Tibial nerve (tissue), 4 donors: ENCODE data around the gene AGXT2. TPM values are rescaled to one million over a fixed set of nuclear protein-coding genes. Genes with fewer than 3 reads are reported as not detected.

Source experiments
- DNase-seq, 2 donors: peaks; one replicate each; pipeline ENCODE4 v3.0.0-alpha.2; 2019; ENCODE audit warnings: low spot score in 2 of 2
- H3K27ac ChIP-seq, 4 donors: fragments of 200-600 bp; sonication (generic) in 3 of 4; one replicate each; pipeline ENCODE4 v1.5.1; 2017 to 2019; ENCODE audit warnings: mild to moderate bottlenecking in 1 of 4
- H3K27me3 ChIP-seq, 2 donors: fragments of 200-600 bp; sonication (generic) in 1 of 2; one replicate each; pipeline versions ENCODE4 v1.5.1 to v1.6.0; 2017 to 2019
- H3K36me3 ChIP-seq, 3 donors: fragments of 200-600 bp; sonication (generic); one replicate each; pipeline ENCODE4 v1.5.1; 2018 to 2019
- H3K4me1 ChIP-seq, 4 donors: fragments of 200-600 bp; sonication (generic) in 3 of 4; one replicate each; pipeline ENCODE4 v1.5.1; 2017 to 2019
- H3K4me3 ChIP-seq, 4 donors: fragments of 200-600 bp; sonication (generic) in 3 of 4; one replicate each; pipeline ENCODE4 v1.5.1; 2017 to 2019; ENCODE audit warnings: mild to moderate bottlenecking in 1 of 4, moderate library complexity in 1 of 4
- H3K9me3 ChIP-seq, 4 donors: fragments of 200-600 bp; sonication (generic) in 3 of 4; one replicate each; pipeline ENCODE4 v1.5.1; 2017 to 2019
- CTCF ChIP-seq, 5 experiments: fragments of 200-600 bp in 3 of 5; fragments of 450-650 bp in 2 of 5; sonication (generic) in 3 of 5; IDR thresholded peaks; one replicate each; pipeline ENCODE4 v1.5.1; 2016 to 2019; ENCODE audit warnings: antibody characterized with exemption in 5 of 5, mild to moderate bottlenecking in 3 of 5, moderate library complexity in 2 of 5
- EP300 ChIP-seq, 2 donors: sonication (generic); formaldehyde crosslinking; IDR thresholded peaks; one replicate each; pipeline ENCODE4 v1.6.1; 2017; ENCODE audit warnings: antibody characterized with exemption in 2 of 2, mild to moderate bottlenecking in 1 of 2
- POLR2A ChIP-seq, 2 donors: fragments of 450-650 bp; IDR thresholded peaks; one replicate each; pipeline ENCODE4 v1.6.1; 2017; ENCODE audit warnings: antibody characterized with exemption in 2 of 2, mild to moderate bottlenecking in 2 of 2, moderate library complexity in 2 of 2
- WGBS, 2 donors: methylation state at CpG; one replicate each; pipeline ENCODE4 v1.1.5; 2018; 5-methylcytosine and 5-hydroxymethylcytosine counted together
- total RNA-seq, 4 donors: library from RNA; depleted of rRNA; stranded (reverse); fragments of >200 nt; gene quantifications; one replicate each; pipeline ENCODE4 v1.1.0, GENCODE V29; 2016

Gene AGXT2
- total RNA-seq, 4 donors from 2014 or later, result not detected

DNA sequence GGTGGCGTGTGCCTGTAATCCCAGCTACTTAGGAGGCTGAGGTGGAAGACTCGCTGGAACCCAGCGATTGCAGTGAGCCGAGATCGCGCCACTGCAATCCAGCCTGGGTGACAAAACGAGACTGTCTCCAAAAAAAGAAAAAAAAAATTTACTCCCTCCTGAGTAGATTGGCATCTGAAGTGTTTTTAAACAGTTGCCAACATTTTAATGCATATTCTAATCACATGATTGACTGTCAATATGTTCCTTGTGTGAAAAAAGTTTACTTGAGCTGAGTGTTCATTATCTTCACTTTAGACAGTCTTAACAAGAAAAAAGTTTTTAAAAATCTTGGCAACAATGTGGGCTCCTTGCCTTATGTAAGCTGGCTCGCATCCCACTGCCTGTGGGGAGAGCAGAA lies 53.8 kb downstream of the AGXT2 start:
- TF ChIP-seq EP300 (IDR thresholded peaks at IDR 0.05) (no peak), CTCF (IDR thresholded peaks at IDR 0.05) (no peak), POLR2A (IDR thresholded peaks at IDR 0.05) (no peak)
- Histone ChIP-seq H3K4me1 (no peaks in the 10 kb centered on the region), H3K27me3 (no peaks in the 10 kb centered on the region), H3K4me3 (no peak overlapping the region), H3K27ac (no peak overlapping the region), H3K36me3 (no peaks in the 10 kb centered on the region), H3K9me3 (no peaks in the 10 kb centered on the region)
- WGBS, 2 donors, result 78 to 84% methylated on average over 8 of the region's 8 CpGs
- DNase-seq, result no peak

GRCh38 chr5:34991486-34992238 lies 56.1 kb downstream of the AGXT2 start:
- 67 to 78% methylated on average over 2 of the region's 2 CpGs for WGBS, 2 donors
- no peak for TF ChIP-seq EP300 (IDR thresholded peaks at IDR 0.05)
- no peak for TF ChIP-seq CTCF (IDR thresholded peaks at IDR 0.05)
- no peak for TF ChIP-seq POLR2A (IDR thresholded peaks at IDR 0.05)
- Histone ChIP-seq H3K27me3 (no peaks in the 10 kb centered on the region), H3K4me1 (no peaks in the 10 kb centered on the region), H3K4me3 (no peak overlapping the region), H3K9me3 (peaks cover 0 to 11% (median 0%) of the 10 kb centered on the region in 4 donors), H3K27ac (no peak overlapping the region), H3K36me3 (no peaks in the 10 kb centered on the region)
- DNase-seq, result no peak

GRCh38 chr5:34986965-34987364 lies 60.8 kb downstream of the AGXT2 start:
- H3K27me3 ChIP-seq, result no peaks in the 10 kb centered on the region
- no peak for TF ChIP-seq POLR2A (IDR thresholded peaks at IDR 0.05)
- TF ChIP-seq CTCF (IDR thresholded peaks at IDR 0.05), result no peak
- TF ChIP-seq EP300 (IDR thresholded peaks at IDR 0.05), result no peak
- peaks cover 0 to 29% (median 0%) of the 10 kb centered on the region in 4 donors for H3K9me3 ChIP-seq
- H3K27ac ChIP-seq, result no peak overlapping the region
- H3K4me3 ChIP-seq, result no peak overlapping the region
- DNase-seq, result no peak
- H3K4me1 ChIP-seq, result no peaks in the 10 kb centered on the region
- H3K36me3 ChIP-seq, result no peaks in the 10 kb centered on the region
- WGBS, 2 donors, result 84 to 93% methylated on average over 1 of the region's 1 CpG

- no peaks in the 10 kb centered on the region for H3K27me3 ChIP-seq
- no peak overlapping the region for H3K27ac ChIP-seq
- H3K4me3 ChIP-seq, result no peak overlapping the region
- WGBS, 2 donors, result 87 to 89% methylated on average over 4 of the region's 4 CpGs
- H3K4me1 ChIP-seq, result no peaks in the 10 kb centered on the region
- H3K36me3 ChIP-seq, result no peaks in the 10 kb centered on the region
- no peak for TF ChIP-seq CTCF (IDR thresholded peaks at IDR 0.05)
- DNase-seq, result no peak
- H3K9me3 ChIP-seq, result peaks cover 0 to 32% (median 0%) of the 10 kb centered on the region in 4 donors
These were observed 64.9 kb downstream of the AGXT2 start for GRCh38 chr5:34982823-34983222.

- H3K27me3 ChIP-seq, result no peaks in the 10 kb centered on the region
- H3K4me3 ChIP-seq, result no peak overlapping the region
- H3K4me1 ChIP-seq, result no peaks in the 10 kb centered on the region
- peaks cover 0 to 4% (median 0%) of the 10 kb centered on the region in 4 donors for H3K9me3 ChIP-seq
- DNase-seq, result no peak
- TF ChIP-seq EP300 (IDR thresholded peaks at IDR 0.05) (no peak), CTCF (IDR thresholded peaks at IDR 0.05) (no peak), POLR2A (IDR thresholded peaks at IDR 0.05) (no peak)
- H3K27ac ChIP-seq, result no peak overlapping the region
- no peaks in the 10 kb centered on the region for H3K36me3 ChIP-seq
- WGBS, 2 donors, result 62 to 74% methylated on average over 4 of the region's 4 CpGs
These were observed 69.1 kb downstream of the AGXT2 start for GRCh38 chr5:34978681-34979080.
